ENCODE measurements around the gene IRF6. TPM values are rescaled to one million over a fixed set of nuclear protein-coding genes. Genes with fewer than 3 reads are reported as not detected.

The IRF6 gene
- total RNA-seq, 1 donor from 2014 or later: 7.6 TPM

- intact Hi-C loops (cut with DNase I): no loop called here
- TF ChIP-seq CTCF (IDR thresholded peaks at IDR 0.05): no peak
Measured at GRCh38 chr1:209767096-209767495, 38.8 kb downstream of the IRF6 start.

GRCh38 chr1:209766051-209766450 is 39.9 kb downstream of the IRF6 start:
- DNase-seq (ENCODE audit: low spot score in 2 of 2): no peak
- H3K27me3 ChIP-seq: no peaks in the 10 kb centered on the region
- no peak for TF ChIP-seq CTCF (IDR thresholded peaks at IDR 0.05)
- no peak overlapping the region for H3K27ac ChIP-seq
- H3K4me1 ChIP-seq: peaks cover 6 to 16% of the 10 kb centered on the region in 2 donors
- H3K36me3 ChIP-seq: no peaks in the 10 kb centered on the region
- intact Hi-C loops (cut with DNase I): no loop called here
- H3K4me3 ChIP-seq: no peak overlapping the region
- no peaks in the 10 kb centered on the region for H3K9me3 ChIP-seq

More at GRCh38 chr1:209767096-209767495, 38.8 kb downstream of the IRF6 start:
- peaks cover 6 to 16% of the 10 kb centered on the region in 2 donors for H3K4me1 ChIP-seq
- no peak overlapping the region for H3K27ac ChIP-seq
- no peaks in the 10 kb centered on the region for H3K36me3 ChIP-seq
- H3K27me3 ChIP-seq: no peaks in the 10 kb centered on the region
- no peak for DNase-seq (ENCODE audit: low spot score in 2 of 2)
- no peak overlapping the region for H3K4me3 ChIP-seq
- no peaks in the 10 kb centered on the region for H3K9me3 ChIP-seq

GRCh38 chr1:209761011-209761635 is 44.8 kb downstream of the IRF6 start:
- Histone ChIP-seq H3K27me3 (no peaks in the 10 kb centered on the region), H3K36me3 (no peaks in the 10 kb centered on the region), H3K4me3 (no peak overlapping the region), H3K27ac (no peak overlapping the region), H3K9me3 (no peaks in the 10 kb centered on the region), H3K4me1 (no peaks in the 10 kb centered on the region)
- intact Hi-C loops (cut with DNase I): no loop called here
- no peak for TF ChIP-seq CTCF (IDR thresholded peaks at IDR 0.05)
- no peak for DNase-seq (ENCODE audit: low spot score in 2 of 2)

- intact Hi-C loops (cut with DNase I): no loop called here
- no peaks in the 10 kb centered on the region for H3K9me3 ChIP-seq
- TF ChIP-seq CTCF (IDR thresholded peaks at IDR 0.05): no peak
Measured at GRCh38 chr1:209759829-209760359, 46.0 kb downstream of the IRF6 start.

GRCh38 chr1:209758400-209758799 is 47.5 kb downstream of the IRF6 start:
- no peak for DNase-seq (ENCODE audit: low spot score in 2 of 2)
- H3K27ac ChIP-seq: no peak overlapping the region
- H3K4me3 ChIP-seq: no peak overlapping the region
- no peaks in the 10 kb centered on the region for H3K27me3 ChIP-seq
- no peaks in the 10 kb centered on the region for H3K9me3 ChIP-seq
- no peak for TF ChIP-seq CTCF (IDR thresholded peaks at IDR 0.05)
- no peaks in the 10 kb centered on the region for H3K36me3 ChIP-seq
- no peaks in the 10 kb centered on the region for H3K4me1 ChIP-seq
- intact Hi-C loops (cut with DNase I): no loop called here

More at GRCh38 chr1:209759829-209760359, 46.0 kb downstream of the IRF6 start:
- Histone ChIP-seq H3K36me3 (no peaks in the 10 kb centered on the region), H3K4me3 (no peak overlapping the region), H3K27me3 (no peaks in the 10 kb centered on the region), H3K4me1 (no peaks in the 10 kb centered on the region), H3K27ac (no peak overlapping the region)
- DNase-seq (ENCODE audit: low spot score in 2 of 2): no peak
